ENCODE measurements around the gene PRSS12.

Gene PRSS12

GRCh38 chr4:118280501-118281218, 72.1 kb downstream of the PRSS12 start:
- Histone ChIP-seq H3K9me3 (ENCODE audit: insufficient read depth, low read length) (no peaks in the 10 kb centered on the region), H3K4me1 (ENCODE audit: low read length) (peaks cover 61% of the 10 kb centered on the region), H3K4me3 (ENCODE audit: low read length) (peak overlapping the region; percentile 99), H3K36me3 (replicated peaks; ENCODE audit: low read depth, low read length) (peaks cover 37% of the 10 kb centered on the region), H3K27ac (ENCODE audit: low read length) (peak overlapping the region; percentile 84), H3K4me2 (ENCODE audit: low read length) (peak overlapping the region; percentile 96), H2AFZ (ENCODE audit: low read depth, low read length) (no peak overlapping the region), H3K79me2 (ENCODE audit: low read length) (peaks cover 28% of the 10 kb centered on the region), H4K20me1 (ENCODE audit: insufficient read depth, low read length) (peaks cover 8% of the 10 kb centered on the region), H3K9ac (ENCODE audit: low read length) (peak overlapping the region; percentile 99), H3K27me3 (ENCODE audit: low read depth, low read length) (no peaks in the 10 kb centered on the region)
- TF ChIP-seq CTCF (IDR thresholded peaks at IDR 0.05; ENCODE audit: low read depth, low read length) (peak; percentile 67), EZH2phosphoT487 (IDR thresholded peaks at IDR 0.05; ENCODE audit: low read depth) (no peak)

GRCh38 chr4:118279920-118280432, 72.8 kb downstream of the PRSS12 start:
- no peak for TF ChIP-seq CTCF (IDR thresholded peaks at IDR 0.05; ENCODE audit: low read depth, low read length)
- no peak for TF ChIP-seq EZH2phosphoT487 (IDR thresholded peaks at IDR 0.05; ENCODE audit: low read depth)
- H2AFZ ChIP-seq (ENCODE audit: low read depth, low read length), result no peak overlapping the region
- peak overlapping the region; percentile 99 for H3K9ac ChIP-seq (ENCODE audit: low read length)
- H3K4me2 ChIP-seq (ENCODE audit: low read length), result peak overlapping the region; percentile 96
- H3K36me3 ChIP-seq (replicated peaks; ENCODE audit: low read depth, low read length), result peaks cover 37% of the 10 kb centered on the region
- peak overlapping the region; percentile 99 for H3K4me3 ChIP-seq (ENCODE audit: low read length)
- peaks cover 8% of the 10 kb centered on the region for H4K20me1 ChIP-seq (ENCODE audit: insufficient read depth, low read length)
- peaks cover 28% of the 10 kb centered on the region for H3K79me2 ChIP-seq (ENCODE audit: low read length)
- peaks cover 60% of the 10 kb centered on the region for H3K4me1 ChIP-seq (ENCODE audit: low read length)
- no peaks in the 10 kb centered on the region for H3K27me3 ChIP-seq (ENCODE audit: low read depth, low read length)
- H3K9me3 ChIP-seq (ENCODE audit: insufficient read depth, low read length), result no peaks in the 10 kb centered on the region
- peak overlapping the region; percentile 84 for H3K27ac ChIP-seq (ENCODE audit: low read length)

GRCh38 chr4:118279328-118279727, 73.5 kb downstream of the PRSS12 start:
- peaks cover 37% of the 10 kb centered on the region for H3K36me3 ChIP-seq (replicated peaks; ENCODE audit: low read depth, low read length)
- peak overlapping the region; percentile 99 for H3K9ac ChIP-seq (ENCODE audit: low read length)
- no peak overlapping the region for H2AFZ ChIP-seq (ENCODE audit: low read depth, low read length)
- H3K4me1 ChIP-seq (ENCODE audit: low read length), result peaks cover 53% of the 10 kb centered on the region
- H3K27me3 ChIP-seq (ENCODE audit: low read depth, low read length), result no peaks in the 10 kb centered on the region
- TF ChIP-seq CTCF (IDR thresholded peaks at IDR 0.05; ENCODE audit: low read depth, low read length) (no peak), EZH2phosphoT487 (IDR thresholded peaks at IDR 0.05; ENCODE audit: low read depth) (no peak)
- no peaks in the 10 kb centered on the region for H3K9me3 ChIP-seq (ENCODE audit: insufficient read depth, low read length)
- H3K4me3 ChIP-seq (ENCODE audit: low read length), result peak overlapping the region; percentile 99
- peaks cover 8% of the 10 kb centered on the region for H4K20me1 ChIP-seq (ENCODE audit: insufficient read depth, low read length)
- peak overlapping the region; percentile 84 for H3K27ac ChIP-seq (ENCODE audit: low read length)
- H3K79me2 ChIP-seq (ENCODE audit: low read length), result peaks cover 28% of the 10 kb centered on the region
- H3K4me2 ChIP-seq (ENCODE audit: low read length), result peak overlapping the region; percentile 96

GRCh38 chr4:118278473-118279274, 74.1 kb downstream of the PRSS12 start:
- peak overlapping the region; percentile 84 for H3K27ac ChIP-seq (ENCODE audit: low read length)
- peaks cover 28% of the 10 kb centered on the region for H3K79me2 ChIP-seq (ENCODE audit: low read length)
- peaks cover 8% of the 10 kb centered on the region for H4K20me1 ChIP-seq (ENCODE audit: insufficient read depth, low read length)
- peaks cover 37% of the 10 kb centered on the region for H3K36me3 ChIP-seq (replicated peaks; ENCODE audit: low read depth, low read length)
- peak overlapping the region; percentile 96 for H3K4me2 ChIP-seq (ENCODE audit: low read length)
- no peaks in the 10 kb centered on the region for H3K27me3 ChIP-seq (ENCODE audit: low read depth, low read length)
- H3K4me1 ChIP-seq (ENCODE audit: low read length), result peaks cover 52% of the 10 kb centered on the region
- H3K9ac ChIP-seq (ENCODE audit: low read length), result peak overlapping the region; percentile 99
- H3K9me3 ChIP-seq (ENCODE audit: insufficient read depth, low read length), result no peaks in the 10 kb centered on the region
- H3K4me3 ChIP-seq (ENCODE audit: low read length), result peak overlapping the region; percentile 99
- no peak for TF ChIP-seq EZH2phosphoT487 (IDR thresholded peaks at IDR 0.05; ENCODE audit: low read depth)
- TF ChIP-seq CTCF (IDR thresholded peaks at IDR 0.05; ENCODE audit: low read depth, low read length), result no peak
- H2AFZ ChIP-seq (ENCODE audit: low read depth, low read length), result peak overlapping the region; percentile 72
